Measurements from ENCODE around the gene THAP9. TPM values are rescaled to one million over a fixed set of nuclear protein-coding genes. Genes with fewer than 3 reads are reported as not detected.
A peak's percentile ranks its signal among the peaks of the same experiment; 100 is the strongest.

Gene THAP9
- total RNA-seq, 1 experiment from 2014 or later: 3.2 TPM

DNA sequence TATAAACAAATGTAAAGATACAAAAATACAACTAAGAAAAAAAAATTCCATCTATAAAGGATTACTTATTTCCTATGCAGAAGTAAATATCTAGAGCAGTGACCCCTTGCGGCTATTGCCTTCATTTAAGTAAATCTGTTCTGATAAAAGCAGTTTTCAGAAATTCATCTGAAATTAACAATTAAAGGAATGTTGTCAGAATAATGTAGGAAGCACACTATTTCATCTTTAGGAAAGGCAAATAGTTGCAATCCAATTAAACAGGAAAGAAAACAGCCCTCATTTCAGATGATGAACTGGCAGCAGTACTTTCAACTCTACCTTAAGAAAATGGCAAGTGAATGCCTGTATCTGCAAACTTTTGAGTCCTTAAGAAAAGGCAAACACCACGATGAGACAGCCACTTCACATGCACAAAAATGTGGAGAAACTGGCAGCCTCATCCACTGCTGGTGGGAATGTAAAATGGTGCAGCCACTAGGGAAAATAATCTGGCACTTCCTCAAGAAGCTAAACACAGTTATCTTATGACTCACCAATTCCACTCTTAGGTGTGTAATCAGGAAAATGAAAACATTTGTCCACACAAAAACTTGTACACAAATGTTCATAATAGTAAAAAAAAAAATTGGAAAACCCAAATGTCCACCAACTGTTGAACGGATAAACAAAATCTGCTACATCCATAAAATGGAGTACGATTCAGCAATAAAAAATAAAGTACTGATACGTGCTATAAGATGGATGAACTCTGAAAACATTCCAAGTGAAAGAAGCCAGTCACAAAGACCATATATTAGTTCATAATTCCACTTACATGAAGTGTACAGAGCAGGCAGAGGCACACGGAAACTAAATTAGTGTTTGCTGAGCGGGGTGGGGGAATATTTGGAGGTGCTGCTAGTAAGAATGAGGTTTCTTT is 2.0 kb upstream of the THAP9 start:
- Histone ChIP-seq H3K4me1 (ENCODE audit: insufficient read depth, low read length) (peaks cover 20% of the 10 kb centered on the region), H3K4me2 (ENCODE audit: low read length) (peak overlapping the region; percentile 96), H3K9me2 (replicated peaks; ENCODE audit: low read length) (no peaks in the 10 kb centered on the region), H3K27ac (ENCODE audit: low read length) (peak overlapping the region; percentile 97), H3K79me2 (ENCODE audit: low read length) (peaks cover 83% of the 10 kb centered on the region), H3K9me3 (ENCODE audit: low read length) (no peaks in the 10 kb centered on the region), H4K20me1 (ENCODE audit: low read length) (peaks cover 27% of the 10 kb centered on the region), H2AFZ (ENCODE audit: low read length) (no peak overlapping the region), H3K9ac (ENCODE audit: low read length) (peak overlapping the region; percentile 92), H3K4me3 (ENCODE audit: low read length) (peak overlapping the region; percentile 79), H3K36me3 (ENCODE audit: low read depth, low read length) (peaks cover 37% of the 10 kb centered on the region), H3K27me3 (ENCODE audit: low read length) (no peaks in the 10 kb centered on the region), H3F3A (ENCODE audit: low read length, unreplicated experiment) (no peaks in the 10 kb centered on the region)
- peak; percentile 64 for DNase-seq
- no peak for ATAC-seq
- POLR2A ChIA-PET (ENCODE audit: unreplicated experiment): no interaction called here
- intact Hi-C loops (cut with micrococcal nuclease): no loop called here
- TF ChIP-seq, protein P1, sequence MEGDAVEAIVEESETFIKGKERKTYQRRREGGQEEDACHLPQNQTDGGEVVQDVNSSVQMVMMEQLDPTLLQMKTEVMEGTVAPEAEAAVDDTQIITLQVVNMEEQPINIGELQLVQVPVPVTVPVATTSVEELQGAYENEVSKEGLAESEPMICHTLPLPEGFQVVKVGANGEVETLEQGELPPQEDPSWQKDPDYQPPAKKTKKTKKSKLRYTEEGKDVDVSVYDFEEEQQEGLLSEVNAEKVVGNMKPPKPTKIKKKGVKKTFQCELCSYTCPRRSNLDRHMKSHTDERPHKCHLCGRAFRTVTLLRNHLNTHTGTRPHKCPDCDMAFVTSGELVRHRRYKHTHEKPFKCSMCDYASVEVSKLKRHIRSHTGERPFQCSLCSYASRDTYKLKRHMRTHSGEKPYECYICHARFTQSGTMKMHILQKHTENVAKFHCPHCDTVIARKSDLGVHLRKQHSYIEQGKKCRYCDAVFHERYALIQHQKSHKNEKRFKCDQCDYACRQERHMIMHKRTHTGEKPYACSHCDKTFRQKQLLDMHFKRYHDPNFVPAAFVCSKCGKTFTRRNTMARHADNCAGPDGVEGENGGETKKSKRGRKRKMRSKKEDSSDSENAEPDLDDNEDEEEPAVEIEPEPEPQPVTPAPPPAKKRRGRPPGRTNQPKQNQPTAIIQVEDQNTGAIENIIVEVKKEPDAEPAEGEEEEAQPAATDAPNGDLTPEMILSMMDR (conservative IDR thresholded peaks at IDR 0.05; ENCODE audit: low read depth, low read length): peak; percentile 71
- TF ChIP-seq EZH2phosphoT487 (IDR thresholded peaks at IDR 0.05; ENCODE audit: borderline replicate concordance, low read length) (no peak), EZH2 (IDR thresholded peaks at IDR 0.05; ENCODE audit: low read length, unreplicated experiment) (no peak)
- CTCF ChIA-PET: interaction anchor here (0.6 to 0.7 kb wide), 2 partner anchors 141 to 227 kb away, joined by 3 to 4 read pairs; no protein-coding TSS in a partner anchor
- no TSS peak for BruUV-seq (replicated peaks)

DNA sequence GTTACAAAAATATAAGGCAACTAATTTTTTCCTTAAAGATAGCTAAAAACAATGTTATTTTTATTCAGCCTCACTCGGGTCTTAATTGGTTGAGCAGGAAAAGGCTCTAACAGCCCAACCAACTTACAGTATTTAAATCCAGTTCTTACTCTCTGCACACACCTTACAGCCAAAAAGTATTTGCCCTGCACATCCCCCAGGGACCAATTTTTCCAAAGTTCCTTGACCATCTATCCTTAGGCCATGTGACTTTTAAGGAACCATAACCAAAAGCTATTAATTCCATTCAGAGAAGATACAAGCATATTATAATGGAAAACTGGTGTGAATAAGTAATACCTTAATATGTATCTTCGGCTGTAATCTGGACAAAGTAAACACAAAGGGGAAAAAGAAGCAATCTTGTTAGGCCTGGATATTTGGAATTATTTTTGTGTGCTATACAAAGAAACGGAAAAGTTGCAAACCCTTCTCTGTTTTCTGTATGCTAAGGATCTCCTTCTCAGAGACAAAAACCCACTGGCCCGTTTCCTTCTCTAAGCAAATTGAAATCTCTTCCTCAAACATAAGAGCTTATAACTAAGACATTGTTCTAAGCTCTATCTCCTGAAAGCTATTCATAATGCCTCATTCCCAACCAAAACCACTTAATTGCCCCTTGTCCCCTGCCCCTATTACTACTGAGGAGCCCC is 1.0 kb upstream of the THAP9 start:
- CTCF ChIA-PET: no interaction called here
- Histone ChIP-seq H3K9me3 (ENCODE audit: low read length) (no peaks in the 10 kb centered on the region), H3K9me2 (replicated peaks; ENCODE audit: low read length) (no peaks in the 10 kb centered on the region), H3K36me3 (ENCODE audit: low read depth, low read length) (peaks cover 28% of the 10 kb centered on the region), H3K4me3 (ENCODE audit: low read length) (peak overlapping the region; percentile 79), H3K27me3 (ENCODE audit: low read length) (no peaks in the 10 kb centered on the region), H3F3A (ENCODE audit: low read length, unreplicated experiment) (no peaks in the 10 kb centered on the region), H3K4me2 (ENCODE audit: low read length) (peak overlapping the region; percentile 96), H3K9ac (ENCODE audit: low read length) (peak overlapping the region; percentile 92), H3K27ac (ENCODE audit: low read length) (peak overlapping the region; percentile 97), H4K20me1 (ENCODE audit: low read length) (peaks cover 27% of the 10 kb centered on the region), H3K4me1 (ENCODE audit: insufficient read depth, low read length) (peaks cover 20% of the 10 kb centered on the region), H3K79me2 (ENCODE audit: low read length) (peaks cover 74% of the 10 kb centered on the region), H2AFZ (ENCODE audit: low read length) (0 out of 2 replicates have a peak overlapping the region, but pooled peaks have one; percentile 58)
- POLR2A ChIA-PET (ENCODE audit: unreplicated experiment): interaction anchor here (0.6 to 0.7 kb wide), 2 partner anchors 113 to 193 kb away, joined by 6 to 24 read pairs; no protein-coding TSS in a partner anchor
- no TSS peak for BruUV-seq (replicated peaks)
- DNase-seq: no peak
- intact Hi-C loops (cut with micrococcal nuclease): loop anchor here (2.0 kb wide), 1 partner anchor 113 kb away; no protein-coding TSS in a partner anchor
- no peak for ATAC-seq
- no peak for TF ChIP-seq EZH2 (IDR thresholded peaks at IDR 0.05; ENCODE audit: low read length, unreplicated experiment)
- TF ChIP-seq, protein P1 (conservative IDR thresholded peaks at IDR 0.05; ENCODE audit: low read depth, low read length): no peak
- no peak for TF ChIP-seq EZH2phosphoT487 (IDR thresholded peaks at IDR 0.05; ENCODE audit: borderline replicate concordance, low read length)

All from PC-3 (cell line).